Stimulated activated CD8-positive, alpha-beta memory T cell treated with anti-CD3 and anti-CD28 coated beads, Interleukin-4, amount 100 ng/mL, for 48 hours (primary cell): ENCODE results near the gene IPO11.
"Not testable (repeated sequence)": the region's sequence is repeated elsewhere in the genome, so short reads cannot be mapped to it uniquely, and the experiment has no call there.

ENCODE experiments used
- DNase-seq: peaks from one replicate; pipeline ENCODE4 v3.0.0-alpha.2; 2020

IPO11 gene

DNA sequence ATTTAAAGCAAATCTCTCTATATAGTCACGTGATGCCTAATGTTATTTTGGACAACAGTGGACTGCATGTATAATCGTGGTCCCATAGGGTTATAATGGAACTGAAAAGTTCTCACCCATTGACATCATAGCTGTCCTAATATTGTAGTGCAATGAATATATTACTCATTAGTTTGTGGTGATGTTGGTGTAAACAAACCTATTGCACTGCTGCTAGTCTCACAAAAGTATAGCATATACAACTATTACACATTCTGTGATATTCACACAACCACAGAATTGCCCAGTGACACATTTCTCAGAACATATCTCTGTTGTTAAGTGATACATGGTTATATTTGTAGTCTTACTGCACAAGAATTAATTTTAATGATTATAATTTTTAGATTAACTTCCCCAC lies 37.7 kb downstream of the IPO11 start:
- no peak for DNase-seq

DNA sequence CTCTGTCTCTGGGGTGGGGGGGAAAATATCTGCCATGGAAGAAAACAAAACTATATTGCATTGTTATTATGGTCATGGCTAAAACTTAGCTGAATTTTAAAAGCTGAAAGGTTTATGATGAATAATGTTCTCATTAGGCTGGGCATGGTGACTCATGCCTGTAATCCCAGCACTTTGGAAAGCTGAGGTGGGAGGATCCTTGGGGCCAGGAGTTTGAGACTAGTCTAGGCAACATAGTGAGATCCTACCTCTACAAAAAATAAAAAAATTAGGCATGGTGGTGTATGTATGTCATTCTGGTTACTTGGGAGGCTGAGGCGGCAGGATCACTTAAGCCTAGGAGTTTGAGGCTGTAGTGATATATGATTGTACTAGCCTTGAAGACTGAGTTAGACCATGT lies 44.5 kb downstream of the IPO11 start:
- DNase-seq, result no peak

DNA sequence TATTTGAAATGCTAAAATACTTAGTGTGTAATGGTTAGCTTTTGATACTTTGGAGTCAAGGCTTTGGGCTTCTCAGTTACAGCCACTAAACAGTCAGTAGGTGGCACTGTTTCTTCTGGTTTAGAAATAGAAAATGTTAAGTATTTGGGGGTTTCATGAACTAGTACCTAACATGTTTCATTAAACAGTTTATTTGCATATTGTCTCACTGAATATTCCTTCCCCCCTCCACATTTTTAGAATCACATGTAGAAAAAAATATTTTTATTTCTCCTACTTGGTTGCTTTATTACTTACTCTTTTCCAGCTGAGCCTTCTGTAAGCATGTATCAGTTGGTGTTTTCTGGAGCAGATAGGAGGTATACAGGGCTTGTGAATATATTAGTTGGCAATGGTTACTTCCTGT lies 48.0 kb downstream of the IPO11 start:
- DNase-seq, result no peak

DNA sequence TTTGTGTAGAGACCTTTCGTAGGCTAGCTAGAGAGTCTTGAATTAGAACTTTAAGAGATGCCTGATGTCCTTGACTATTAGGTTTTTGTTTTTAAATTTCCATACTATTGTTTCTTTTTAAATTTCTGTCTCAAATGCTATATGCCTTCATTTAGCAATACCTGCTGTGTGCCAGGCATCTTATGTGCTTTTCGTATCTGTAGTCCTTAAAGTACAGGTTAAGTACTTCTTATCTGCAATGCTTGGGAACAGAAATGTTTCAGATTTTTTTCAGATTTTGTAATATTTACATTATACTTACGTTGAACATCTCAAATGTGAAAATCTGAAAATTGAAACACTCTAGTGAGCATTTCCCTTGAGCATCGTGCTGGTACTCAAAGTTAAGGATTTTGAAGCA lies 49.0 kb downstream of the IPO11 start:
- no peak for DNase-seq

DNA sequence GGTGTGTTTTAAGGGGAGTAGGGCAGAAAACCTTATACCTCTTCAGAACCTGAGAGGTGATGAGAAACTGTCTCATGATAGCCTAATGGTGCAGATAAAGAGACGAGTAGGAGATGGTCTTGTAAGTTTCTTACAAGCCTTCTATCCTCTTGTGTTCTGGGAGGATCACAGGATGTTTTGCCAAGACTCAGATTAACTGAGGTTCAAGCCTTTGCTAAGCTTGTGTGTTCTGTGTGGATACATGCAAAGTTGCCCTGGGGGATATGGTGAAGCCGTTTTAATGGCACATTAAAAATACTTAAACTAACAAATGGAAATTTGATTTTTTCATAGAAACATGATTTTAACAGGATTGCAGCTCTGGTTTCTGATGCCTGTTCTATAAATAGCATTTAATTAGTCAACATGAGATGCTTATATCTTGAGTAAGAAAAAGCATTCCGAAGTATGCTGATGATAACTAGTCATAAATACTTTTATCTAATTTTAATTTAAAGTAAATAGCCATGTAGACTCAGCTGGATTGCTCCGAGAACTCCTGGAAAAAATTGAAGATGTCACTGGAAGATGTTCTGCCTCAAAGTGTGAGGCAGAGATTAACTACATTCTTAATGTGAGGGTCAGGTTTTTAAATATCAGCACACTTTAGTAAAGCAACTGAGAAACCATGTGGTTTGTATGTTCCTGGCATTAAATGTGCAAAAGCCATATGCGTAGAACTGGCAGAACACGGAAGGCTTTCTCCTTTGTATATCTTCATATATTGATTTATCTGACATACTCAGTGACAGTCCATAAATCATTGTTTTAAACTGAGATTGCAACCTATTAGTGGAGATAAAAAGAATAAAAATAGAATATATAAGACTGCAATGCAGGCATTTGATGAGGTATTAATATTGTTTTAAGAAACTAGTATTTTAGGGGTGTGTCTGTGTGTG lies 53.7 kb downstream of the IPO11 start:
- no peak for DNase-seq

DNA sequence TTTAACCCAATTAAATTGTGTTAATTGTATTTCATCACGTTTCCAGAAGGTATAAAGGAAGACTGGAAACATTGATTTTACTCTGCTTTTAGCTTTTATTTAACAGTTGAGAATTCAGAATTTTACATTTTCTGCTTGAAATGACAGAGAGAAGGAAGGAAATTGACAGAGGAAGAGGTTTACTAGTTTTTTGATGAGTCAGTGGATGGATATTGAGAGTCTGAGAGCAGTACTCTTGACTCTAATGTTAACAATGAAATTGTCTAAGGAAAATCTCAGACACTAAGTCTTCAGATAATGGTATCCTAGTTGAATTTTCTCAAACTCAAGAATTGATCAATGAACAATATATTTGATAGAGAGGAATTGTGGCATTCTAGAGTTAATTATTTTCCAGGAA lies 60.6 kb downstream of the IPO11 start:
- DNase-seq, result no peak

DNA sequence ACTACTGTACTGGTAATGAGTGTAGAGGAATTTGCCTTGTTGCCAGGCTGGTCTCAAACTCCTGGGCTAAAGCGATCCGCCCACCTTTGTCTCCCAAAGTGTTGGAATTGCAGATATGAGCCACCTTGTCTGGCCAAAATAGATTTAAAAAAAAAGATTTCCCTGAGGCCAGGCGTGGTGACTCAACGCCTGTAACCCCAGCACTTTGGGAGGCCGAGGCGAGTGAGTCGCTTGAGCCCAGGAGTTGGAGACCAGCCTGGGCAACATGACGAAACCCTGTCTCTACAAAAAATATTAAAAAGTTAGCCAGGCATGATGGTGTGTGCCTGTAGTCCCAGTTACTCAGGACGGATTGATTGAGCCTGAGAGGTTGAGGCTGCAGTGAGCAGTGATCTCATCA lies 62.5 kb downstream of the IPO11 start:
- DNase-seq, result no peak

DNA sequence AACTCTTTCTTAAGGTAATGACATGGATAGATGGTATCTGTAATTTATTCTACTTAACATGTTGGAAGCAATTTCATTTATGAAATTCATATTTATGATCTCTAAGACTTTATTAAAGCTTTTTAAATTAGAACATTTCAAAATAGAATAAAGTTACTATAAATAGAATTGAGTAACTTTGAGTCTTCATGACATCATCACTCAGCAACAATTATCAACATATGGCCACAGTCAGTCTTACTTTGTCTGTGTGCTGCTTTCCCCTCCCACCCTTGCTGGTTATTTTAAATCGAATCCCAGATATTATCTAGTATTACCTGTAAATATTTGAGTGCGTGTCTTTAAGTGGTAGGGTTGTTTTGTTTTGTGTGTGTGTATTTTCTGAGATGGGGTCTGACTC lies 65.2 kb downstream of the IPO11 start:
- DNase-seq, result no peak

DNA sequence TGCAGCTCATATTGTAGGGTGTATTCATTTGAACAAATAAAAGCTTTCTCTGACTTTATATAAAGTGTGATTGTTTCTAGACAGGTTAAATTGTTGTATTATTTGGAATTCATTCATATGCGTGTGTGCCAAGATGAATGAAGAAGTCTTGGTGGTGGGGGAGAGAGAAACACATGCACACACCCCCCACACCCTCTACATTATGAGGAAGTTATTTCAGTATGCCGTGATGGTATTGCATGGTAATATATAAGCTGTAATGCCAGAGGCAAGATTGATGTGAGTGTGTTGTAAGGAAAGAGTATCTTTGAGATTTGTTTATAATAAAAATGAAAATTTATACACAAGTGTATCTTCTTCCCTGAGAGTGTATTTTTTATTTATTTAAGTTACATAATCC lies 71.0 kb downstream of the IPO11 start:
- no peak for DNase-seq

DNA sequence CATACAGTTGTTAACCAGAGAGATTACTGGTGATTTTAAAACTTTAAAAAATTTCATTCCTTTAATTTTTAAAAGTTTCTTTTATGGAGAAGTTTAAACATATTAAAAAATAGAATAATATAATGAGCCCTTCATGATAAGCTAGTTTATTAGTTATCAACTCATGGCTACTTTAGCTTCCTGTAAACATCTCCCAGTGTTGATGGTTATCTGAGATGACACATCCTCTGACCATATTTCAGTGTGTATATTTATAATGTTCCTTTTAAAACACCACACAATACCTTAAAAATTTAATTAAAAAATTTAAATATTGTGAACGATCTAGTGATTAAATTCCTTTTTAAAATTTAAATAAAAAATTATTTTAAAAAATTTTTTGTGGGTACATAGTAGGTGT lies 74.1 kb downstream of the IPO11 start:
- no peak for DNase-seq

DNA sequence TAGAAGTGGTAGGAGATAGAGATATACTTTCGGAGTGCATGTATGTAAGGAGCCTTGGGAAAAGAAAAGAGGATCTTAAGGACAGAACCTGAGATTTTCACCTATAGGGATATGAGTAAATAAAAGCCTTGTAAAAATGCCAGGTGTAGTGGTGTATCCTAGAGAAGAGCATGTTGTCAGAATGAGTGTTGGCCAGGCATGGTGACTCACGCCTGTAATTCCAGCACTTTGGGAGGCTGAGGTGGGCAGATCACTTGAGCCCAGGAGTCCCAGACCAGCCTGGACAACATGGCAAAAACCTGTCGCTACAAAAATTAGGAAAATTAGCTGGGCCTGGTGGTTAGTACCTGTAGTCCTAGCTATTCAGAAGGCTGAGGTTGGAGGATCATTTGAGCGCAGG lies 76.0 kb downstream of the IPO11 start:
- DNase-seq, result no peak

DNA sequence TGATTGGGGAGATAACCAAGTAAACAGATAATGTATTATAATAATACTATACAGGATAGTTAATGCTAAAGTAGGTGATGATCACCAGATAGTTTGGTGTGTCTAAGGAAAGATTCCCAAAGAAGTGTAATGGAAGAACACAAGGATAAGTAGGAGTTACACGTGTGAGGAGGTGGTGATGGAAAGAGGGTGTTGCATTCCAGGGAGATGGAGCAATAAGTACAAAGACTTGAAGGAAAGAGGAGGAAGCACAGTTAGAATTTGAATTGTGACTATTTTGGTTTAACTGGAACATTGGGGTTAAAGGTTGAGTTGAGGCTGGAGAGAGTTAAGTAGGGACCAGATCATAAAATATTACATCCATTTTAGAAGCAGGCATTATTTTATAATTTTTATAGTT lies 76.9 kb downstream of the IPO11 start:
- DNase-seq, result no peak

DNA sequence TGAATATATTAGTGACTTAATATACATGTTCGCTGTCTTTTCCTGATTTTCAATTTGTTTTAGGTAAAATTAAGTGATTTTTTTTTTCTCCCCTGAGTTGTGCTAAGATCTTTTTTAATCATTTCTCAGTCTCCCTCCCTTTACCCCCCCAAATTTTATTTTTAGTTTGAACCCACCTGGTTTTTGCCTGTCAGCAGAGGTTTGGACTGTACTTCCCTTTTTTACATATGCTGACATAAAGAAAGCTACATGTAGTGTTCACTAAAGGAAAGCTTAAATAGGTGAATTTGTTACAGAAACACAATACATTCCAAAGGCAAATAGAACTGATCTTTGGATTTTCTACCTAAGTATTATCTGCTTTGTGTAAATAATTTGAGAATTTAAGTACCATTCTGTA lies 82.2 kb downstream of the IPO11 start:
- no peak for DNase-seq

DNA sequence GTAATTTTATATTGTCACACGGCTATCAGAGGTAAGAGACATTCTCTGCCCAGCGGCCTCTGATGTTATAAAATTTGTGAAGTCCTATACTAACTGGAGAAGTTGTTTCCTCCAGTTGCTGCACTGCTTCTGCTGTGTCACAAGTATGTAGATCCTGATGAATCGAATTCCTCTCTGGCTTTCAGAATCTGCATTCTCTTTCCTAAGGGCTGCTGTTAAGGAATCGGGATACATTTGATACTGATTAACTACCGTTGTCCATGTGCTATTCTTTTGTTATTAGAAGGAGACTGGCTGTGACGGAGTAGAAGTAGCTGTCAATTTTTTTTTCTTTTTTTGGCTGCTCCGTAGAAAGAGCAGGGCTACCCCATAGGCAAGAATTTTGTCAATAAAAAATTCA lies 84.3 kb downstream of the IPO11 start:
- no peak for DNase-seq

DNA sequence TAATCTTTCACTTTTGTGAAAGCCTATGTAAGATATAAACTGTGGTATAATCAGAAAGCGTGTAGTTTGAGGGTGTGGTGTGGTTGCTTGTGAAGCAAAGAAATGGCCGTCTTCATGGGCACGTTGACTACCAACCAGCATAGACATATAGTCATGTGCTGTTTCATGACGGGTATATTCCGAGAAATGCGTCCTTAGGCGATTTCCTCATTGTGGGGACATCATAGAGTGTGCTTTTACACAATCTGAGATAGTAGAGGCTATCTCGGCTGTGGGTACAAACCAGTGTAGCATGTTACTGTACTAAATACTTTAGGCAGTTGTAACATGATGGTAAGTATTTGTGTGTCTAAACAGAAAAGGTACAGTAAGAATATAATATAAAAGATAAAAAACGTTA lies 86.4 kb downstream of the IPO11 start:
- no peak for DNase-seq

DNA sequence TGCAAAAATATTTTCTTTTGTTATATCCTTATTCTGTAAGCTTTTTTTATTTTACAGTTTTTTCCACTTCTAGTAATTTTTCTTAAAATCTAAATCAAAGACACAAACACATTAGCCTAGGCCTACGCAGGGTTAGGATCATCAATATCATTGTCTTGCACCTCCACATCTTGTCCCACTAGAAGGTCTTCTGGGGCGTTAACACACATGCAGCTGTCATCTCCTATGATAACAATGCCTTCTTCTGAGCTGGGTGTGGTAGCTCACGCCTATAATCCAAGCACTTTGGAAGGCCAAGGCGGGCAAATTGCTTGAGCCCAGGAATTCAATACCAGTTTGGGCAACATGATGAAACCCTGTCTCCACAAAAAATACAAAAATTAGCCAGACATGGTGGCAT lies 87.2 kb downstream of the IPO11 start:
- no peak for DNase-seq

DNA sequence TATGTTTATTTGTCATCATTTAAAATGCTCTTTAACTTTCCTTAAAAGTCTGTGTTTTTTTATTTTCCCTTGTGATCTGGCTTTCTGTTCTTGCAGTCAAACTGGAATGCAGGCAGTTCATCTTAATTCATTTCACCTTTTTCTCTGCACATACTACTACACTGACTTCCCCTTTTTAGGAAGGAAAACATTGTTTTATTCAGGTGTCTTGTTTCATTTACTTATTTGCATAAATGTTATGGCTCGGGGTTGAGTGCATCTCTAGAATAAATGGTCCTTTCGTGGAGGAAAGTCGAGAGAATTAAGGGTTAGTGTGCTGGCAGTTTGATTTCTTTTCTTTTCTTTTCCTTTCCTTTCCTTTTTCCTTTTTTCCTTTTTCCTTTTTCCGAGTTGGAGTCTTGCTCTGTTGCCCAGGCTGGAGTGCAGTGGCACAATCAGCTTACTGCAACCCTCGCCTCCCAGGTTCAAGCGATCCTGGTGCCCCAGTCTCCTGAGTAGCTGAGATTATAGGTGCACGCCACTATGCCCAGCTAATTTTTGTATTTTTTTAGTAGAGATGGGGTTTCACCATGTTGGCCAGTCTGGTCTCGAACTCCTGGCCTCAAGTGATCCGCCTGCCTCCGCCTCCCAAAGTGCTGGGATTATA lies 90.0 kb downstream of the IPO11 start:
- no peak for DNase-seq

DNA sequence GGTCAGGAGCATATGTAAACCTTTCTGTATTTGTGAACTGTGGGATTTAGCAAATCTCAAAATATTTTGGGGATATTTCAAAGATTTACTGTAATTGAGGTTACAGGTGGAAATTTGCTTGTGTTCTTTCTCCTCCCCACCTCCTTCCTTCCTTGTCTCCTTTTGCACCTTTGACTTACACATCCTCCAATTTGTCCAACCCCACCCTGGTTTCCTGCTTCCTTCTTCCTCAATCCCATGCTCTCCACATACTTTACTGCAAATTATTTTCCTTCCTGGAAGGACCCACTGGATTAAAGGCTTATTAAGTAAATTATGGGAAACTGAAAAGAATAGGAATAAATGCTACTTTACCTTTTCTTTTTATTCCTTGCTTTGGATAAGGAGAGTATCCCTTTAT lies 91.6 kb downstream of the IPO11 start:
- no peak for DNase-seq

DNA sequence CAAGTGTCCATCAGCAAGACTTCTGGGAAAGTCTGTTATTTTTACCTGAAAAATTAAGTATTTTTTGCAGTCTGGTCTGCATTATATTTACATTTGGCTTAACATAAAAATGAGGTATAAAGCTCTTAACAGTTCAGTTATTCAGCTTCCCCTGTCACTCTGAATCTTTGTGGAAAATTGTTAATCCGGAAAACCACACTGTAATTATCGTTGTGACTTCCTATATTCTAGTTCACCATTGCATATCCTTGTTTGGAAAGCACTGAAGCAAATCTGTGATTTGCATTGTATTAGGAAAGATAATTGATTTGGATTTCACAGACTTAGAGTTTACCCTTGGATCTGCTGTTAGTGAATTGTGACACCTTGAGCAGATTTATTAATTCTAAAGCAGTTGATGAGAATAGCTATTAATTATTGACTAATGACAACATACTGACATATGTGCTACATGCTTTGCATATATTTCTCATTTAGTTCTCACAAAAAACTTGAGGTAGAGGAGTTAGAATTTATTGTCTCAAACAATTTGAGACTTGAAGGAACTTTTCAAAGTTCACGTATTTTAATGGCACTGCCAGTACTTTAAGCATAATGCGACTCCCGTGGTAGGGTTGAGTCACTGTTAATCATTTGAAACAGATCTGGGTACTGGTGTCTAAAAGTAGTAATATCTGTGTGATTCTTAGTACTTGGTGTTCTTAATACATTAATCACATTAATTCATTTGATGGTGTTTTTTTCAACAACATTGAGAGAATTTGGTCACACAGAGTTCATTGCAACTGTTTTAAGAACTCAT lies 94.3 kb downstream of the IPO11 start:
- no peak for DNase-seq

DNA sequence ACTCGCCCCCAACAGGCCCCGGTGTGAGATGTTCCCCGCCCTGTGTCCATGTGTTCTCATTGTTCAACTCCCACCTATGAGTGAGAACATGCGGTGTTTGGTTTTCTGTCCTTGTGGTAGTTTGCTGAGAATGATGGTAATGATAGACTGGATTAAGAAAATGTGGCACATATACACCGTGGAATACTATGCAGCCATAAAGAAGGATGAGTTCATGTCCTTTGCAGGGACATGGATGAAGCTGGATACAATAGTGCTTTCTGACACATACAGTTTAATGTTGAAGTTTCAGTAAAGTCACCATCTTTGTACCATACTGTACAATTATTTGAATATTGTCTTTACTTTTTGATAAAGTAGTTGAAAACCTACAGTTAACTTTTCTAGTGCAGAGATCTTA lies 96.2 kb downstream of the IPO11 start:
- not testable (repeated sequence) for DNase-seq

DNA sequence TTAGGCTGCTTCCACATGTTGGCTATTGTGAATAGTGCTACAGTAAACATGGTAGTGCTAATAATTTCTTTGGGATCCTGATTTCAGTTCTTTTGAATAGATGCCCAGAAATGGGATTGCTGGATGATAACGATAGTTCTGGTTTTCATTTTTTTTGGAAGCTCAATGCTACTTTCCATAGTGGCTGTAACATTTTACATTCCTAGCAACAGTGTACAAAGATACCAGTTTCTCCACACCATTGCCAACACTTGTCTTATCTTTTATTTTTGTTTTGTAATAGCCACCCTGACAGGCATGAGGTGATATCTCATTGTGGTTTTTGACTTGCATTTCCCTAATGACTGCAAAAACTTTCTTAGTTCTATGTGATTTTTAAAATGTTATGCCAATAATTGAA lies 97.2 kb downstream of the IPO11 start:
- DNase-seq, result no peak

DNA sequence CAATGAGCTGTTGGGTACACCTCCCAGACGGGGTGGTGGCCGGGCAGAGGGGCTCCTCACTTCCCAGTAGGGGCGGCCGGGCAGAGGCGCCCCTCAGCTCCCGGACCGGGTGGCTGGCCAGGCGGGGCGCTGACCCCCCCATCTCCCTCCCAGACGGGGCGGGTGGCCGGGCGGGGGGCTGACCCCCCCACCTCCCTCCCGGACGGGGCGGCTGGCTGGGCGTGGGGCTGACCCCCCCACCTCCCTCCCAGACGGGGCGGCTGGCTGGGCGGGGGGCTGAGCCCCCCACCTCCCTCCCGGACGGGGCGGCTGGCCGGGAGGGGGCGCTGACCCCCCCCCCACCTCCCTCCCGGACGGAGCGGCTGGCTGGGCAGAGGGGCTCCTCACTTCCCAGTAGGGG lies 100.5 kb downstream of the IPO11 start:
- not testable (repeated sequence) for DNase-seq

DNA sequence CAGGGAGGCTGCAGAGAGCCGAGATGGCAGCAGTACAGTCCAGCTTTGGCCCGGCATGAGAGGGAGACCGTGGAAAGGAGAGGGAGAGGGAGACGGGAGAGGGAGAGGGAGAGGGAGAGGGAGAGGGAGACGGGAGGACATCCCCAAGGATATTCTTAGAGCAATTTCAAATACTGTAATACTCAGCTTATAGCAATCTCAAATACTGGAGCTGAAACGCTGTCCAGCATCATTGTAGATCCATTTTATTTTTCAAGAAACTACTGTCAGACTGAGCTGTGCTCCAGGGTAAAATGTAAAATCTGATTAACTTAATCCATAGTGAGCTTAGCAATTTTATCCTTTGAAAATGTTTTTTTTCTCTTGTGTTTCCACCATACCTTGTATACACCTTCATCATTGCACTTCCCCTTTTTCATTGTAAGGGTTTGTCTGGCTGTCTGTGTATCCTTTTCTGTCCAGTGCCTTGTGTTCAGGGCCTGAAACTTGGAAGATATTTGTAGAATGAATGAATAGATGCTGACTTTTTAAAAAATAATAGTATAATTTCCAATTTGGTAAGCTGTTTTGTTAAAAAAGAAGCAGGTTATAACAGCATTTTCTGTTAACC lies 102.1 kb downstream of the IPO11 start:
- DNase-seq, result no peak
